GM13977 (cell line): Measurements from ENCODE around the gene ANKRD17.

Experiments
- DNase-seq: peaks from one replicate; pipeline ENCODE4 v3.0.0; 2012; ENCODE audit warnings: low spot score
- in situ Hi-C: fragments of 300-500 bp; cut with MboI; formaldehyde crosslinking; loops from one replicate; pipeline ENCODE4 v1.12.0; 2022; ENCODE audit warnings: low sequenced_read_pairs, low pct_unique_long_range_greater_than_20kb, mixed read lengths, inconsistent platforms; ENCODE audit not compliant: unreplicated experiment
- TF ChIP-seq, protein P1 (sequence below): IDR thresholded peaks from 2 replicates; pipeline ENCODE4 v1.5.1; 2012; ENCODE audit warnings: mild to moderate bottlenecking, control low read depth; ENCODE audit not compliant: insufficient read depth; ENCODE audit errors: extremely low read depth, missing control alignments

ANKRD17 gene

DNA sequence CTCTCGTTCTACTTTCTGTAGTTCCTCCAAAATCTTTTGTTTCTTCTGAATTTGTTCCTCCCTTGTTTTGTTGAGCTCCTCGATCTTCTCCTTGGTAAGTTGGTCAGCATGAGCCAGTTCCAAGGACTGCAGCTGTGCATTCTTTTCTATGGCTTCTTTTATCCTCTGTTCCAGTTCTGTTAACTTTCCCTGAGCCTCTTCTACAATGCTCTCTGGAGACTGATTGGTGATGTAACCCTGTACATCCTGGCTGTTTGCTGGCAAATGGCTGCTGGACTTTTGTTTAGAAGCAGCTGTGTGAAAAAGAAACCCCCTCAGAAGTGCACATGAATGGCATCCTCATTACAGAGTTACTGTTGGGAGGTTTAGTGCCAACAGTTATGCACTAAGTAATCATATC, 118.6 kb downstream of the ANKRD17 start:
- TF ChIP-seq, protein P1, sequence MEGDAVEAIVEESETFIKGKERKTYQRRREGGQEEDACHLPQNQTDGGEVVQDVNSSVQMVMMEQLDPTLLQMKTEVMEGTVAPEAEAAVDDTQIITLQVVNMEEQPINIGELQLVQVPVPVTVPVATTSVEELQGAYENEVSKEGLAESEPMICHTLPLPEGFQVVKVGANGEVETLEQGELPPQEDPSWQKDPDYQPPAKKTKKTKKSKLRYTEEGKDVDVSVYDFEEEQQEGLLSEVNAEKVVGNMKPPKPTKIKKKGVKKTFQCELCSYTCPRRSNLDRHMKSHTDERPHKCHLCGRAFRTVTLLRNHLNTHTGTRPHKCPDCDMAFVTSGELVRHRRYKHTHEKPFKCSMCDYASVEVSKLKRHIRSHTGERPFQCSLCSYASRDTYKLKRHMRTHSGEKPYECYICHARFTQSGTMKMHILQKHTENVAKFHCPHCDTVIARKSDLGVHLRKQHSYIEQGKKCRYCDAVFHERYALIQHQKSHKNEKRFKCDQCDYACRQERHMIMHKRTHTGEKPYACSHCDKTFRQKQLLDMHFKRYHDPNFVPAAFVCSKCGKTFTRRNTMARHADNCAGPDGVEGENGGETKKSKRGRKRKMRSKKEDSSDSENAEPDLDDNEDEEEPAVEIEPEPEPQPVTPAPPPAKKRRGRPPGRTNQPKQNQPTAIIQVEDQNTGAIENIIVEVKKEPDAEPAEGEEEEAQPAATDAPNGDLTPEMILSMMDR = no peak
- no peak for DNase-seq
- in situ Hi-C loops = no loop called here

DNA sequence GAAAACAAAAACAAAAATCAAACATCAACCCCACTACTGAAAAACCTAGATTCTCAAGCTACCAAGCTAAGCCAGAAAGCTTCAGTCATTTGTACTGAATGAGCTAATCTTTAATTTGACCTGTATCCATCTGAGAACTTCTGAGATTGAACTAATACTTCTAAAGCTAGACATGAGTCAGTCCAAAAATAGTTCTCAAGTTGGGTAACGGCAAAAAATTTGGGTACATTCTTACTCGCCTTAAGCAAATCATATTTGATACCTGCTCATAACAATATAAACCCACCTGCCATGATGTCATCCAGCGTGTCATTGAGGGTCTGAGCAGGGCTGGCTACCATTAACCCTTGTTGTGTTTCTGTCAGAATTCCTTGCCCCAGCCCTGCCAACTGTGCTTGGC, 119.4 kb downstream of the ANKRD17 start:
- TF ChIP-seq, protein P1 = no peak
- DNase-seq = no peak
- in situ Hi-C loops = no loop called here

DNA sequence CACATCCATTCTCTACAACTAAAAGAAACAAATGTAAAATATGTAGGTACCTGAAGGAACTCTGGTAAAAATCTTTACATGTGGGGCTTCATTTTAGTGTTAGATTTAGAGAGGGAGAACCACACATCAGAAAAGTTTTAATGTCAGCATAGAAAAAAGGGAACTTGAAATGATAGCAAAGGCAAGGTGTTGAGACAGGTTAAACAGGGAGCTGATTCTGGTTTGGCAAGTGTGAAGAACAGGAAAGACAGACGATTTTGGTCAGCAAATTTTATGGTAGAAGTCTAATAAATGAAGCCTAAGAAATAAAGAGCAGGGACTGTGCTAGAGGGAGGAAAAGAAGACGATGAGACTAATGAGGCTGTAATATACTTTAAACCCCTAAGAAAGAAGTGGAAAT, 121.5 kb downstream of the ANKRD17 start:
- DNase-seq = no peak
- in situ Hi-C loops = no loop called here
- TF ChIP-seq, protein P1 = no peak

GRCh38 chr4:73133784-73134183, 124.8 kb downstream of the ANKRD17 start:
- TF ChIP-seq, protein P1 = no peak
- DNase-seq = no peak
- in situ Hi-C loops = no loop called here

DNA sequence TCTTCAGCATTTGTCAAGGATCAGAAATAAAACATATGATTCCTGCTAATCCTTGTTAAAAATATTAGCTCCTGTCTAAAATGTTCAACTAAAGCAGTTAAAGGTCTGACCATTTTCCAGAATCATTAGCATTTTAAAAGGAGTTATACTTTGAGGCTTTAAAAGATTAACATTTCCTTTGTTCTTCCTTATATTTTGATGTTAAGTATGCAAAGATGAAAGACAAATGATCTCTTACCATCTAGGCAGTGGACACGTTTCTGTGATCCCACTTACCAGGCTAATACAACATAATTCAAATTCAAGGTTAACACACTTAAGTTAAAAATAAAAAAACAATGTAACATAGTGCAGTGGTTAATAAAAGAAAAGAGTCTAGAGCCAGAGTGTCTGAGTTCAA, 127.3 kb downstream of the ANKRD17 start:
- in situ Hi-C loops = no loop called here
- TF ChIP-seq, protein P1 = no peak
- DNase-seq = no peak

- TF ChIP-seq, protein P1 = no peak
- in situ Hi-C loops = no loop called here
- no peak for DNase-seq
Observed at GRCh38 chr4:73129319-73129718, 129.3 kb downstream of the ANKRD17 start.
